Activated naive CD8-positive, alpha-beta T cell treated with anti-CD3 and anti-CD28 coated beads, Interleukin-2, amount 50 U/mL, for 24 hours (primary cell): ENCODE results near the gene HPX.

Experiments
- ATAC-seq: fragments of 150-1000 bp; cut with Tn5 transposase; one replicate; pipeline ENCODE4 v1.10.0; 2021
- DNase-seq: peaks from one replicate; pipeline ENCODE4 v3.0.0; 2021
- H3K27ac Mint-ChIP-seq: one replicate; pipeline ENCODE4 v1.8.0; 2021; ENCODE audit warnings: mild to moderate bottlenecking, mixed read lengths
- H3K27me3 Mint-ChIP-seq: one replicate; pipeline ENCODE4 v1.8.0; 2021; ENCODE audit warnings: mixed read lengths
- H3K36me3 Mint-ChIP-seq: one replicate; pipeline ENCODE4 v1.8.0; 2021; ENCODE audit warnings: low read depth, mixed read lengths
- H3K4me1 Mint-ChIP-seq: one replicate; pipeline ENCODE4 v1.8.0; 2021; ENCODE audit warnings: mixed read lengths
- H3K4me3 Mint-ChIP-seq: one replicate; pipeline ENCODE4 v1.8.0; 2021; ENCODE audit warnings: mild to moderate bottlenecking, moderate library complexity, mixed read lengths
- H3K9me3 Mint-ChIP-seq: one replicate; pipeline ENCODE4 v1.8.0; 2021; ENCODE audit warnings: mixed read lengths

Gene HPX

GRCh38 chr11:6474806-6475500 lies 34.2 kb upstream of the HPX start:
- peaks cover 24% of the 10 kb centered on the region for H3K36me3 Mint-ChIP-seq
- ATAC-seq (no peak), DNase-seq (no peak)
- H3K9me3 Mint-ChIP-seq, result no peaks in the 10 kb centered on the region
- H3K27ac Mint-ChIP-seq, result no peak overlapping the region
- no peaks in the 10 kb centered on the region for H3K27me3 Mint-ChIP-seq
- peak overlapping the region; percentile 50 for H3K4me3 Mint-ChIP-seq
- peaks cover 28% of the 10 kb centered on the region for H3K4me1 Mint-ChIP-seq

GRCh38 chr11:6474413-6474792 lies 33.6 kb upstream of the HPX start:
- DNase-seq, result no peak
- Mint-ChIP-seq H3K4me1 (peaks cover 22% of the 10 kb centered on the region), H3K4me3 (peak overlapping the region; percentile 50), H3K36me3 (peaks cover 20% of the 10 kb centered on the region), H3K9me3 (no peaks in the 10 kb centered on the region), H3K27me3 (no peaks in the 10 kb centered on the region), H3K27ac (no peak overlapping the region)
- no peak for ATAC-seq

GRCh38 chr11:6473451-6474412 lies 32.9 kb upstream of the HPX start, which contains the start of gene TRIM3:
Gene TRIM3 (minus strand): TSS chr11:6473941. CDS start chr11:6465695, 8,246 bp downstream.
- Mint-ChIP-seq H3K27ac (peak within 1 kb of the TSS; percentile 46), H3K27me3 (no peaks in the 10 kb centered on the region), H3K36me3 (peaks cover 16% of the 10 kb centered on the region), H3K9me3 (no peaks in the 10 kb centered on the region), H3K4me1 (peaks cover 18% of the 10 kb centered on the region), H3K4me3 (peak within 1 kb of the TSS; percentile 79)
- peak; percentile 69 for DNase-seq
- ATAC-seq, result peak; percentile 56

GRCh38 chr11:6472934-6473333 lies 32.1 kb upstream of the HPX start:
- DNase-seq (no peak), ATAC-seq (no peak)
- no peaks in the 10 kb centered on the region for H3K9me3 Mint-ChIP-seq
- peak overlapping the region; percentile 79 for H3K4me3 Mint-ChIP-seq
- no peaks in the 10 kb centered on the region for H3K27me3 Mint-ChIP-seq
- no peak overlapping the region for H3K27ac Mint-ChIP-seq
- peaks cover 12% of the 10 kb centered on the region for H3K36me3 Mint-ChIP-seq
- peaks cover 18% of the 10 kb centered on the region for H3K4me1 Mint-ChIP-seq

- Mint-ChIP-seq H3K4me3 (no peak overlapping the region), H3K9me3 (no peaks in the 10 kb centered on the region), H3K27ac (no peak overlapping the region), H3K27me3 (no peaks in the 10 kb centered on the region), H3K4me1 (peaks cover 18% of the 10 kb centered on the region), H3K36me3 (no peaks in the 10 kb centered on the region)
- DNase-seq, result no peak
- no peak for ATAC-seq
Observed at GRCh38 chr11:6469599-6469998, 28.8 kb upstream of the HPX start.

- DNase-seq, result peak; percentile 34
- Mint-ChIP-seq H3K9me3 (no peaks in the 10 kb centered on the region), H3K36me3 (no peaks in the 10 kb centered on the region), H3K27ac (no peak overlapping the region), H3K27me3 (no peaks in the 10 kb centered on the region), H3K4me1 (peaks cover 12% of the 10 kb centered on the region), H3K4me3 (no peak overlapping the region)
- ATAC-seq, result peak; percentile 62
Observed at GRCh38 chr11:6468712-6469495, 28.1 kb upstream of the HPX start.

- no peaks in the 10 kb centered on the region for H3K36me3 Mint-ChIP-seq
- H3K27ac Mint-ChIP-seq, result no peak overlapping the region
- DNase-seq, result no peak
- H3K4me3 Mint-ChIP-seq, result no peak overlapping the region
- ATAC-seq, result no peak
- no peaks in the 10 kb centered on the region for H3K9me3 Mint-ChIP-seq
- H3K4me1 Mint-ChIP-seq, result no peaks in the 10 kb centered on the region
- H3K27me3 Mint-ChIP-seq, result no peaks in the 10 kb centered on the region
Observed at GRCh38 chr11:6459099-6459450, 18.3 kb upstream of the HPX start.

GRCh38 chr11:6458352-6459098 lies 17.7 kb upstream of the HPX start:
- no peak for ATAC-seq
- no peak overlapping the region for H3K4me3 Mint-ChIP-seq
- H3K27ac Mint-ChIP-seq, result no peak overlapping the region
- H3K36me3 Mint-ChIP-seq, result no peaks in the 10 kb centered on the region
- H3K27me3 Mint-ChIP-seq, result no peaks in the 10 kb centered on the region
- no peaks in the 10 kb centered on the region for H3K4me1 Mint-ChIP-seq
- DNase-seq, result no peak
- H3K9me3 Mint-ChIP-seq, result no peaks in the 10 kb centered on the region

GRCh38 chr11:6457581-6458320 lies 17.0 kb upstream of the HPX start:
- H3K27me3 Mint-ChIP-seq, result no peaks in the 10 kb centered on the region
- no peak overlapping the region for H3K4me3 Mint-ChIP-seq
- DNase-seq, result no peak
- no peaks in the 10 kb centered on the region for H3K36me3 Mint-ChIP-seq
- H3K27ac Mint-ChIP-seq, result no peak overlapping the region
- no peak for ATAC-seq
- no peaks in the 10 kb centered on the region for H3K9me3 Mint-ChIP-seq
- H3K4me1 Mint-ChIP-seq, result no peaks in the 10 kb centered on the region

- H3K27ac Mint-ChIP-seq, result no peak overlapping the region
- H3K4me1 Mint-ChIP-seq, result no peaks in the 10 kb centered on the region
Observed at GRCh38 chr11:6456361-6457073, 15.7 kb upstream of the HPX start.

GRCh38 chr11:6455070-6455469 lies 14.3 kb upstream of the HPX start:
- no peaks in the 10 kb centered on the region for H3K9me3 Mint-ChIP-seq
- H3K36me3 Mint-ChIP-seq, result no peaks in the 10 kb centered on the region
- DNase-seq (no peak), ATAC-seq (no peak)
- no peaks in the 10 kb centered on the region for H3K4me1 Mint-ChIP-seq
- H3K4me3 Mint-ChIP-seq, result no peak overlapping the region
- H3K27me3 Mint-ChIP-seq, result no peaks in the 10 kb centered on the region
- H3K27ac Mint-ChIP-seq, result no peak overlapping the region

More at GRCh38 chr11:6456361-6457073, 15.7 kb upstream of the HPX start:
- DNase-seq (no peak), ATAC-seq (no peak)
- H3K36me3 Mint-ChIP-seq, result no peaks in the 10 kb centered on the region
- H3K9me3 Mint-ChIP-seq, result no peaks in the 10 kb centered on the region
- no peak overlapping the region for H3K4me3 Mint-ChIP-seq
- H3K27me3 Mint-ChIP-seq, result no peaks in the 10 kb centered on the region

GRCh38 chr11:6453152-6453551 lies 12.4 kb upstream of the HPX start:
- no peak overlapping the region for H3K27ac Mint-ChIP-seq
- no peaks in the 10 kb centered on the region for H3K9me3 Mint-ChIP-seq
- no peak overlapping the region for H3K4me3 Mint-ChIP-seq
- DNase-seq (no peak), ATAC-seq (no peak)
- no peaks in the 10 kb centered on the region for H3K27me3 Mint-ChIP-seq
- H3K36me3 Mint-ChIP-seq, result no peaks in the 10 kb centered on the region
- no peaks in the 10 kb centered on the region for H3K4me1 Mint-ChIP-seq

GRCh38 chr11:6452219-6452618 lies 11.4 kb upstream of the HPX start:
- Mint-ChIP-seq H3K27me3 (no peaks in the 10 kb centered on the region), H3K4me1 (no peaks in the 10 kb centered on the region), H3K9me3 (no peaks in the 10 kb centered on the region), H3K4me3 (no peak overlapping the region), H3K36me3 (no peaks in the 10 kb centered on the region), H3K27ac (no peak overlapping the region)
- ATAC-seq, result no peak
- DNase-seq, result no peak
